SH-SY5Y (cell line): ENCODE data around the gene MYBL2.

ENCODE experiments used
- GATA2 ChIP-seq: IDR thresholded peaks from 2 replicates; pipeline ENCODE4 v1.6.1; 2011; ENCODE audit warnings: mild to moderate bottlenecking, low read depth, low read length
- GATA3 ChIP-seq: IDR thresholded peaks from 2 replicates; pipeline ENCODE4 v1.6.1; 2011; ENCODE audit warnings: low read depth, mild to moderate bottlenecking, low read length, moderate library complexity

DNA sequence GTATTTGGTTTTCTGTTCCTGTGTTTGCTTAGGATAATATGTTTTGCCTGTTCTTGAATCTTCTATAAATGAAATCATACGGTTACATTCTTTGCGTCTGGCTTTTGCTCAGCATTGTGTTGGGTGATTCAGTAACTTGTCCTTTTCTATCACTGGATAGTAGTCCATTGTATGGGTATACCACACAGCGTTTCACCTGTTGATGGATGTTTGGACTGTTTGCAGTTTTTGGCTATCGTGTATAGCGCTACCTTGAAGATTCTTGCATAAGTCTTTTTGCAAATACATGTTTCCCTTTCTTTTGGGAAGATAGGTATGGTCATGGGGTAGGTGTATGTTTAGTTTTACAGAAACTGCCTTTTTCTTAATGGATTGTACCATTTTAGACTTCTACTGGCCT lies 9.5 kb downstream of the MYBL2 start:
- TF ChIP-seq GATA3 (no peak), GATA2 (no peak)
